OCI-LY1 (cell line): Measurements from ENCODE around the gene LRRC37B.
"Not testable (repeated sequence)": the region's sequence is repeated elsewhere in the genome, so short reads cannot be mapped to it uniquely, and the experiment has no call there.

Source experiments
- CTCF ChIP-seq: fragments of 200-600 bp; sonication (generic), shearing (Covaris generic); IDR thresholded peaks from 2 replicates; pipeline ENCODE4 v1.5.1; 2017; ENCODE audit warnings: mild to moderate bottlenecking, antibody characterized with exemption, low read length, moderate library complexity, mixed read lengths
- EZH2 ChIP-seq: fragments of 200-600 bp; sonication (generic), shearing (Covaris generic); IDR thresholded peaks from 2 replicates; pipeline ENCODE4 v1.8.0; 2017; ENCODE audit warnings: borderline replicate concordance, mixed run types, mild to moderate bottlenecking, antibody characterized with exemption, low read length, moderate library complexity, mixed read lengths

GRCh38 chr17:32092062-32092461 is 84.9 kb downstream of the LRRC37B start:
- TF ChIP-seq EZH2, CTCF: not testable (repeated sequence)
